Measurements from ENCODE around the gene NT5DC3.

DNA sequence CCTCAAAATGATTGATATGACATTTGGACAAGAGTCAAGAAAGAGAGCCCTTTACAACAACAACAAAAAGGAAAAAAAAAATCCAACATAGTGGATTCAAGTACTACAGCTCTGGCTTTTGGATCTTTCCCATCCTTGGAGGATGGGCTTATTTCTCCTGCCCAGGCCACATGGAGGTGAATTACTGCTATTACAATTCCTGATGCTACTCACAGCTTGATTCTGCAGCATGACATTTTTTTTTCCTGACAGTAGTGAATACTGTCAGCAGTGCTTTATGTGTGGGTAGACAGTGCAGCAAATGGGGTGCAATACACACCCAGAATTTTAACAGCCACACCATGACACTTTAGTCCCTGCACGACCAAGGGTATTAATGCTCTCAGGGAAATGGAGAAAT is 46.7 kb upstream of the NT5DC3 start:
- no peak for TF ChIP-seq BHLHE40 (IDR thresholded peaks at IDR 0.05; ENCODE audit: low read length)
- TF ChIP-seq SAFB2 (IDR thresholded peaks at IDR 0.05; ENCODE audit: borderline replicate concordance, low read depth, low read length, severe bottlenecking), result no peak
- no peak for TF ChIP-seq ZNF584 (CRISPR knock-in tag; IDR thresholded peaks at IDR 0.05; ENCODE audit: low read depth)
- TF ChIP-seq GABPB1 (CRISPR knock-in tag; IDR thresholded peaks at IDR 0.05), result no peak
- TF ChIP-seq, protein P1, sequence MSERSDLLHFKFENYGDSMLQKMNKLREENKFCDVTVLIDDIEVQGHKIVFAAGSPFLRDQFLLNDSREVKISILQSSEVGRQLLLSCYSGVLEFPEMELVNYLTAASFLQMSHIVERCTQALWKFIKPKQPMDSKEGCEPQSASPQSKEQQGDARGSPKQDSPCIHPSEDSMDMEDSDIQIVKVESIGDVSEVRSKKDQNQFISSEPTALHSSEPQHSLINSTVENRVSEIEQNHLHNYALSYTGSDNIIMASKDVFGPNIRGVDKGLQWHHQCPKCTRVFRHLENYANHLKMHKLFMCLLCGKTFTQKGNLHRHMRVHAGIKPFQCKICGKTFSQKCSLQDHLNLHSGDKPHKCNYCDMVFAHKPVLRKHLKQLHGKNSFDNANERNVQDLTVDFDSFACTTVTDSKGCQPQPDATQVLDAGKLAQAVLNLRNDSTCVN (CRISPR knock-in tag; IDR thresholded peaks at IDR 0.05), result no peak
- TF ChIP-seq CTCF (IDR thresholded peaks at IDR 0.05 in 2 of 3, conservative IDR thresholded peaks at IDR 0.05 in 1 of 3; ENCODE audit: insufficient read depth in 2 of 3, low read depth in 1 of 3, low read length in 3 of 3), result no peak
- TF ChIP-seq SRSF3 (IDR thresholded peaks at IDR 0.05; ENCODE audit: insufficient read depth, low read length), result no peak
- TF ChIP-seq PTBP1 (IDR thresholded peaks at IDR 0.05; ENCODE audit: low read depth, low read length), result no peak
- no peak for TF ChIP-seq HNRNPUL1 (IDR thresholded peaks at IDR 0.05; ENCODE audit: low read length)
